ENCODE results near the gene TMEM191C. TPM values are rescaled to one million over a fixed set of nuclear protein-coding genes. Genes with fewer than 3 reads are reported as not detected.
A peak's percentile ranks its signal among the peaks of the same experiment; 100 is the strongest.
"Not testable (repeated sequence)": the region's sequence is repeated elsewhere in the genome, so short reads cannot be mapped to it uniquely, and the experiment has no call there.

Gene TMEM191C
- 1 to 10 TPM; 5.4 to 5.6 TPM for total RNA-seq
- 1 to 10 TPM; 1.0 to 1.5 (median 1.1) TPM for polyA plus RNA-seq
- 0 to 1.6 (median 0.51) reads per million in 6 experiments for total RNA-seq

DNA sequence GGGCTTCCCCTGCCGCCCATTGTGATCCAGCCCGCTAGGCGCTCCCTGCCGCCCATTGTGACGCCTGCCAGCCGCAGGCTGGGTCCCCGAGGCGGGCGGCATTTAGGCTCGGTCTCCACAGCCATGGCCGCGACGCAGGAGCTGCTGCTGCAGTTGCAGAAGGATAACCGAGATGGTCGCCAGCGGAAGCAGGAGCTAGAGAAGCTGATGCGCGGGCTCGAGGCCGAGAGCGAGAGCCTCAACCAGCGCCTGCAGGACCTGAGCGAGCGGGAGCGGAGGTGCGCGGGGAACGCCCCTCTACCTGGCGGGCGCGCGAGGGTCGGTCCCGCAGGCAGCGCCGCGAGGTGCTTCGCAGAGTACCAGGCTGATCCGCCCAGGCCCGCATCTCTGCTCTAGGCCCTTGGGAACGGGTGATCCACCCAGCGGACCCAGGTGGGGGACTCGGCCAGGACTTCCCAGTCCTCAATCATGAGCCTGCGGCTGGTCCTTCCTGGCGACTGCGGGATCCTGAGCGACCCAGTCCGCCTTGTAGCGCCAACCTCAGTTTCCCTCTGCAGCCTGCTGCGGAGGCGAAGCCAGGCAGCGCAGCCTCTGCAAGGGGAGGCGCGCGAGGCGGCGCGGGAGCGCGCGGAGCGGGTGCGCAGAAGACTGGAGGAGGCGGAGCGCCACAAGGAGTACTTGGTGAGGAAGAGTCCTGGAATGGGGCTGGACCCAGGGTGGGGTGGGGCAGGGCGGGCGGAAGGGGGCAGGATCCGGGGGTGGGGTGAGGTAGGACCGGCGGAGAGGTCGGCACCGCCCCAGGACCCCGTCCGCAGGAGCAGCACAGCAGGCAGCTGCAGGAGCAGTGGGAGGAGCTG, at the start of gene TMEM191C:
TSS of gene TMEM191C (plus strand) at position 51 of the 857 bp plus-strand sequence. CDS start at position 124, 73 bp downstream.
- H3K27me3 Mint-ChIP-seq, POLR2A ChIA-PET, H3K4me1 Mint-ChIP-seq, H3K9me3 Mint-ChIP-seq, H3K36me3 Mint-ChIP-seq: not testable (repeated sequence)
- peak within 1 kb of the TSS; percentile 76 to 99 (median 97) for H3K27ac Mint-ChIP-seq
- peak in 2 of 10 donors; percentile 13 to 21 for DNase-seq
- ATAC-seq: peak; percentile 7 to 16
- peak within 1 kb of the TSS; percentile 86 to 96 (median 90) for H3K4me3 Mint-ChIP-seq

DNA sequence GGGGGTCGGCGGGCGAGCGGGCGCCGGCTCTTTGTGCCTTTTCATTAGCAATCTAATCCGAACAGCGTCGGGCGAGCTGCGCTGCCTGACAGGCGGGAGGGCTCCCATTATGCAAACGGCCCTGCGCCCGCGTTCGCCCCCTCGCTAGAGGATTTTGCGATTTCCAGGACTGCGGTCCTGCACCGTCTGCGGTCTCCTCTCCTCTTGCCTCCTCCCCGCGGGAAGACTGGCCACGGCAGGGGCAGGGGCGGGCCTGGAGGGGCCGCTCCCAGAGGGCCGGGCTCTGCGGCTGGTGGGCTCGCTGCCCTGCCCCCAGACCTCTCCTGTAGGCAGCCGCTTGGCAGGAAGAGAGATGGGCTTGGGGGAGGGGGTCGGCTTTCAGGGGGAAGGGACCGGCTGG, 49.3 kb upstream of the TMEM191C start:
- Mint-ChIP-seq H3K4me3 (peak overlapping the region in 7 of 10 donors; percentile 39 to 77 (median 54)), H3K27ac (peak overlapping the region in 2 of 10 donors; percentile 31 to 33)
- H3K9me3 Mint-ChIP-seq, H3K4me1 Mint-ChIP-seq, H3K27me3 Mint-ChIP-seq, POLR2A ChIA-PET, H3K36me3 Mint-ChIP-seq: not testable (repeated sequence)
- DNase-seq: peak in 6 of 10 donors; percentile 3 to 56 (median 18)
- peak in 1 of 2 donors; percentile 14 for ATAC-seq

GRCh38 chr22:21418974-21419638, 48.1 kb upstream of the TMEM191C start:
- ATAC-seq, H3K36me3 Mint-ChIP-seq, H3K27me3 Mint-ChIP-seq, POLR2A ChIA-PET, H3K4me3 Mint-ChIP-seq, H3K9me3 Mint-ChIP-seq, DNase-seq, H3K27ac Mint-ChIP-seq, H3K4me1 Mint-ChIP-seq: not testable (repeated sequence)

DNA sequence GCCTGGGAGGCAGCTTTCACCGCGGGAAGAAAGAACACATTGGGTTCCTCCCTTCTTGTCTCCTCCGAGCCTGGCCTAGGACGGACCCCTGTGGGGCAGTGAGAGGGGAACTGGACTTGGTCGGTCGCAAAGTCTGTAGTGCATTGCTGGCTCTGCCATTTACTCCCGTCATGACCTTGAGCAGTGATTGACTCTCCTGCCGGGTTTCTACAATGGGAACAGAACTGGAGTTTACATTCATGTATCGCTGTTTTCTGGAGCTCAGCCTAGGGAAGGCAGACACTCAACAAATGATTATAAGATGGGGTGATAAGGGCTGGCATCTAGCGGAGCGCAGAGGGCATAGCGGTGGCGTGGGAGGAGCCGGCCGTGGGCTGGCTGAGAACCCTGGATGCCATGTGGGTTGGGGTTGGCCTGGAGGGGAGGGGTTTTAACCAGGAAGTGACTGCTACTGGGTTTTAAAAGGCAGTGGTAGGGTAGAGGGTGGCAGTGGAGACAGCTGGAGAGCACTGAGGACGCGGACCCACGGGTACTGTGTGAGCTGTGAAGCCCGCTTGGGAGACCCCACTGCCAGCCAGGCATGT, 46.9 kb upstream of the TMEM191C start:
- H3K9me3 Mint-ChIP-seq, H3K36me3 Mint-ChIP-seq, H3K4me3 Mint-ChIP-seq, POLR2A ChIA-PET, H3K27ac Mint-ChIP-seq, H3K27me3 Mint-ChIP-seq, H3K4me1 Mint-ChIP-seq: not testable (repeated sequence)
- ATAC-seq (peak; percentile 76 to 84), DNase-seq (peak in 2 of 10 donors; percentile 22 to 33)

GRCh38 chr22:21424084-21424709, 43.0 kb upstream of the TMEM191C start:
- H3K4me1 Mint-ChIP-seq, POLR2A ChIA-PET, H3K36me3 Mint-ChIP-seq, H3K27me3 Mint-ChIP-seq, H3K27ac Mint-ChIP-seq, ATAC-seq, H3K9me3 Mint-ChIP-seq, DNase-seq, H3K4me3 Mint-ChIP-seq: not testable (repeated sequence)

DNA sequence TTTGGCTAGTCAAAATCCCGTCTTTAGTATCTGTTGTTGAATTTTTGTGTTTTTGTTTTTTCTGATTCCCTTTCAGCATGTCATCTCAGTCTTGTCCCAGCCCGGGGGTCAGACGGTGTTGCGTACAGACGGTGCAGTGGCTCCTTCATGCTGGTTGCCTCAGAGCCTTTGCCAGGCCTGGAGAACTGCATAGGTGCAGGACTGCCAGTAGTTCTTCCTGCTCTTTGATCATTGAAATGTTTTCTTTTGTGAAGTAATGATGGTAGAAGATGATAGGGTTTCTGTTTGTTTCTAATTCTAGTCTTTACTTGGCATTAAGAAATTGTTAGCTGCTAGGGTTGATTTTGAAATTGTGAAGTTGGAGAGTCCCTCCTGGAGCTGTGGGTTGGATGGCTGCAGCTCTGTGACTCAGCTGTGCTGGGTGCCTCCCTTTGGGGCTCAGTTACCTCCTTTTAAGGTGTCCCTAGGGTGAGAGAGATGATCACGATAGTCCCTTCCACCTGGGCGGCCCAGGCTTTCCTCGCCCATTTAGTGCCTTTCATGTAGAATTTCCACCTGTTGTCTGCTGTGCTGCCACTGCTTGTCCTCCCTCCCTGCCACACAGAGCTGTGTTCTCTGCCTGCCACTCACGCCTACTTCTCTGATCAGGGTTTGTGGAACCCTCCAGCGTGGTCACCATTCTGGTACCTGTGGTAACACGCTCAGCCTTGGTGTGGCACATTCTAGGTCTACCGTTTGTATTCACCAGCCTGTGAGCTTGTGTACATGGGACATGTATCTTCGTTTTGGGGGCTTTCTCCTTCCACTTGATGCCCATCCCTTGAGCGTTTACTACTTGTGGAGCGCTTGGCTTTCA, 32.6 kb upstream of the TMEM191C start:
- DNase-seq, H3K27me3 Mint-ChIP-seq, H3K4me1 Mint-ChIP-seq, H3K9me3 Mint-ChIP-seq, H3K4me3 Mint-ChIP-seq, H3K27ac Mint-ChIP-seq, H3K36me3 Mint-ChIP-seq, POLR2A ChIA-PET: not testable (repeated sequence)
- peak; percentile 88 to 89 for ATAC-seq

DNA sequence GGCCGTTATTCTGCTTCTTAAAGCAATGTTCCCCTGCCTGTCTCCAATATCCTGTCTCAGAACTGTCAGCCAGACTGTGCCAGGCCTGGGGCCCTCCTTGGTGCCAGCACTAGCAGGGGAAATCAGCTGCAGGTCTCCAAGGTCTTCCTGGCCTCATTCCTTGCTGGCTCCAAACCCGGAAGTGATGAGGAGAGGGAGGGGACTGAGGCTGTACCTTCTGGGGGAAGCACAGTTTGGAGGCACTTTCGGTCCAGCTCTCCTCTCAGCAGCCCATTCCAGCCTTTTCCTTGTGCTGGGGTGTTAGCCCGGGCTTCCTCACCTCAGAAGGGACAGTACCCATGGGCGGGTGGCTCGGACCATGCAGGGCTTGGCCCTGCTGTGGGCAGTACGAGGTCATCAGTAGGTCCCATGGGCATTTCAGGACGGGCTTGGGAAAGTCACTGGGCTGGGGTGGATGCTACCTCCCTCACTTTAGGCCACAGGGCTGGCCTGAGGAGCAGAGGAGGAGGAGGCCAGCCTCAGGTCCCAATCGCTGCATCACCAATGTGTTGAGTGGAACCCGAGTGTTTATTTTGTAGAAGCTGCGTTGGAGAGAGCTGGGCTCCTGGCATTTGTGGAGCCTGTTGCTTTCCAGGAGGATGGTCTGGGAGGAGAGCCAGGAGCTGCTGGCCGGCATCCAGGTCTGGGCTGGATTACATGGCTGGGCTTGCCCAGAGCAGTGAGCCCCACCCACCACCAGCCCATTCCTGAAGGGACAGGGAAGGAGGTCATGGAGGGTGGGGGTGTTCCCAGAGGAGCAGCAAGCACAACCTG, 31.0 kb upstream of the TMEM191C start:
- H3K4me3 Mint-ChIP-seq, H3K9me3 Mint-ChIP-seq, H3K27ac Mint-ChIP-seq, H3K4me1 Mint-ChIP-seq, ATAC-seq, H3K27me3 Mint-ChIP-seq, H3K36me3 Mint-ChIP-seq, POLR2A ChIA-PET: not testable (repeated sequence)
- DNase-seq: peak in 1 of 10 donors; percentile 11

DNA sequence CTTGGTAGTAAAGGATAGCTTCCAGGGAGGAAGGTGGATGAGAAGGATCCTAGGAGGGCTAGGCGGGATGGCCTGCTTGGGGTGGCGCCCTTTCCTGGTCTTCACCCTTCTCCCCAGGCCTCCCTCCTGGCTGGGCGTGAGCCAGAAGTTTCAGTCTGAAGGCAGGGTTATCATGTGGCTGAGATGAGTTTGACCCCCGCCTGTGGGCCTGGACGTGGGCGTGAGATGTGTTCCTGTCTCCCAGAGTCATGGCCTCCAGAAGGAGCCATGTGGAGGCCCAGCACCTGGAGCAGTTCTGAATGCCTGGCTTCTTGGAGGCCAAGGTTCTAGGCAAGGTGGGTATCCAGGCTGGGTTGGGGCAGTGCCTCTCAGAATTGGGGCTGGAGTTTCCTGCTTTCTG, 29.2 kb upstream of the TMEM191C start:
- POLR2A ChIA-PET, H3K4me3 Mint-ChIP-seq, H3K9me3 Mint-ChIP-seq, H3K4me1 Mint-ChIP-seq, H3K36me3 Mint-ChIP-seq, H3K27ac Mint-ChIP-seq, ATAC-seq, H3K27me3 Mint-ChIP-seq: not testable (repeated sequence)
- DNase-seq: peak in 2 of 10 donors; percentile 7 to 27

DNA sequence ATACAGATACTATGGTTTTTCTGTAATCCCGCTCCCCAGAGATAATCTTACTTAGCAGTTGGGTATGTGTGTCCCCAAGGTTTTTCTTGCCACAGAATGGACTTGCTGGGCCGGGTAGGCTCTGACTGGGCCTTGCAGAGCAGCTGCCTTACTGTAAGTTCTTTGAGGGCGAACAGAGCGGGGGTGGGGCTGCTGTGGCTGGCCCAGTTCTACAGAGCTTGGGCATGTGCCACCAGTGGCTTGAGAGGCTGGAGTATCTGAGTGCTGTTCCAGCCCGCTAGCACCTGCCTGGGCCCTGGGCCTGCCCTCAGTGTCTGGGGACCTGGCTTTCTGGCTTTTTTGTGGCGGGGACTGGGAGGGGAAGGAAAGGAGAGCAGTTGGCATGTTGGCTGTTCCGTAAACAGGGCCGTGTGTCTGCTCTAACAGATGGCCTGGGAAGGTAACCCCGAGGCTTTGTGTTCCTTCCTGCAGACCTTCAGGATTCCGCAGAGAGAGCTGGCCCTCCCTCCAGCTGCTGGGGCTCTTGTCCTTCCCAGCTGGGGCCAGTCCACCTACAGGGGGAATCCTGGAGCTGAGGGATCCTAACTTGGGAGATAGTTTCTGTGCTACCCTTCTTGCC, 27.1 kb upstream of the TMEM191C start:
- POLR2A ChIA-PET, H3K27ac Mint-ChIP-seq, H3K27me3 Mint-ChIP-seq, DNase-seq, H3K9me3 Mint-ChIP-seq, H3K4me1 Mint-ChIP-seq, H3K4me3 Mint-ChIP-seq, ATAC-seq, H3K36me3 Mint-ChIP-seq: not testable (repeated sequence)

- H3K9me3 Mint-ChIP-seq, H3K4me3 Mint-ChIP-seq, DNase-seq, H3K27me3 Mint-ChIP-seq, H3K36me3 Mint-ChIP-seq, POLR2A ChIA-PET, H3K27ac Mint-ChIP-seq, H3K4me1 Mint-ChIP-seq: not testable (repeated sequence)
- ATAC-seq: peak in 1 of 2 donors; percentile 51
Observed at GRCh38 chr22:21440676-21441075, 26.5 kb upstream of the TMEM191C start.

DNA sequence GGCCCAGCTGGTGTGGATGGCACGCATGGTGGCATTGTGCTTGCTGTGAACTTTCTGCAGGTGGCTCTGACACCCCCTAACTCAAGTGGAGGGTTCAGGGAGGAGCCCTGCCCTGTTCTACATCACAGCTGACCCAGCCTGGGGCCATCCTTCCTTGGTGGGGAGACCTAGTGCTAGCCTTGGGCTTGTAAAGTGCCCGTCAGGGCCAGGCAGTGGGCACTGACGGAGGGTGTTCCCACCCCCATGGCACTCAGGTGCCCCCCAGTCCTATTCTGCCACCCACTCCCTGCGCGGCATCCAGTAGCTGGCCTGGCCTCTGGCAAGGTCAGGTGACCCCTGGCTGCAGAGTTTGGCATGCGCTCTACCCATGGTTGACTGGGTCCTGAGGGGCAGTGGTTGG, 26.0 kb upstream of the TMEM191C start:
- H3K4me1 Mint-ChIP-seq, H3K4me3 Mint-ChIP-seq, ATAC-seq, DNase-seq, H3K36me3 Mint-ChIP-seq, H3K27ac Mint-ChIP-seq, H3K27me3 Mint-ChIP-seq, H3K9me3 Mint-ChIP-seq, POLR2A ChIA-PET: not testable (repeated sequence)
